ENCODE measurements around the gene N4BP2L2. TPM values are rescaled to one million over a fixed set of nuclear protein-coding genes. Genes with fewer than 3 reads are reported as not detected.

N4BP2L2 gene
- total RNA-seq, 1 experiment from 2014 or later: 96.8 TPM

DNA sequence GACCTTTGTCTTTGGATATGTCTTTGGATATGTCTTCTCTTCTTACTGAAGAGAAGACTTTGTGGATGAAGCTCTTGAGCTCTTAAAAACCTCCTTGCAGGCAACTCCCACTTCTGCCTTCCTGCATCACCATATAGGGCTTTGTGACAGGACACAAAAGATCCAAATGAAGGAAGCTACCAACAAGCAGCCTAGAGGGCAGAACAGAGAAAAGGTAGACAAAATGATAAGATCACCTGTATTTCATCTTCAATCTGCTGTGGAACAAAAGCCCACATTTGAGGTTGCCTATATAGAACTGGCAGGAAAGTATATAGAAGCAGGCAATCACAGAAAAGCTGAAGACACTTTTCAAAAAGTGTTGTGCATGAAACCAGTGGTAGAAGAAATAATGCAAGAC lies 153.2 kb downstream of the N4BP2L2 start:
- H3K9me3 ChIP-seq (ENCODE audit: low read depth, low read length, poor library complexity, severe bottlenecking): no peaks in the 10 kb centered on the region
- intact Hi-C loops (cut with micrococcal nuclease; ENCODE audit: unreplicated experiment): no loop called here
- peaks cover 22% of the 10 kb centered on the region for H3K36me3 ChIP-seq (ENCODE audit: insufficient read depth, low read length, poor library complexity, severe bottlenecking)
- no peaks in the 10 kb centered on the region for H3K4me1 ChIP-seq (ENCODE audit: insufficient read depth, low read length, poor library complexity, severe bottlenecking)
- no peak overlapping the region for H3K4me3 ChIP-seq (ENCODE audit: low read depth, low read length, poor library complexity, severe bottlenecking)
- H3K27me3 ChIP-seq (replicated peaks; ENCODE audit: insufficient read depth, low read depth, low read length, poor library complexity): no peaks in the 10 kb centered on the region
- POLR2A ChIA-PET (ENCODE audit: low non-redundant PET): no interaction called here
- no peak overlapping the region for H3K27ac ChIP-seq (ENCODE audit: low read depth, low read length, poor library complexity, severe bottlenecking)
- TF ChIP-seq, protein P1, sequence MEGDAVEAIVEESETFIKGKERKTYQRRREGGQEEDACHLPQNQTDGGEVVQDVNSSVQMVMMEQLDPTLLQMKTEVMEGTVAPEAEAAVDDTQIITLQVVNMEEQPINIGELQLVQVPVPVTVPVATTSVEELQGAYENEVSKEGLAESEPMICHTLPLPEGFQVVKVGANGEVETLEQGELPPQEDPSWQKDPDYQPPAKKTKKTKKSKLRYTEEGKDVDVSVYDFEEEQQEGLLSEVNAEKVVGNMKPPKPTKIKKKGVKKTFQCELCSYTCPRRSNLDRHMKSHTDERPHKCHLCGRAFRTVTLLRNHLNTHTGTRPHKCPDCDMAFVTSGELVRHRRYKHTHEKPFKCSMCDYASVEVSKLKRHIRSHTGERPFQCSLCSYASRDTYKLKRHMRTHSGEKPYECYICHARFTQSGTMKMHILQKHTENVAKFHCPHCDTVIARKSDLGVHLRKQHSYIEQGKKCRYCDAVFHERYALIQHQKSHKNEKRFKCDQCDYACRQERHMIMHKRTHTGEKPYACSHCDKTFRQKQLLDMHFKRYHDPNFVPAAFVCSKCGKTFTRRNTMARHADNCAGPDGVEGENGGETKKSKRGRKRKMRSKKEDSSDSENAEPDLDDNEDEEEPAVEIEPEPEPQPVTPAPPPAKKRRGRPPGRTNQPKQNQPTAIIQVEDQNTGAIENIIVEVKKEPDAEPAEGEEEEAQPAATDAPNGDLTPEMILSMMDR (conservative IDR thresholded peaks at IDR 0.05; ENCODE audit: low read depth, low read length): no peak
- TF ChIP-seq EZH2 (IDR thresholded peaks at IDR 0.05; ENCODE audit: borderline replicate concordance, low read depth, low read length, poor library complexity, severe bottlenecking): no peak
- DNase-seq (ENCODE audit: low spot score): no peak
- BruUV-seq (replicated peaks): no TSS peak
- CTCF ChIA-PET: no interaction called here

GRCh38 chr13:32384702-32385101 lies 153.9 kb downstream of the N4BP2L2 start:
- Histone ChIP-seq H3K27me3 (replicated peaks; ENCODE audit: insufficient read depth, low read depth, low read length, poor library complexity) (no peaks in the 10 kb centered on the region), H3K27ac (ENCODE audit: low read depth, low read length, poor library complexity, severe bottlenecking) (no peak overlapping the region), H3K36me3 (ENCODE audit: insufficient read depth, low read length, poor library complexity, severe bottlenecking) (peaks cover 22% of the 10 kb centered on the region), H3K9me3 (ENCODE audit: low read depth, low read length, poor library complexity, severe bottlenecking) (no peaks in the 10 kb centered on the region), H3K4me1 (ENCODE audit: insufficient read depth, low read length, poor library complexity, severe bottlenecking) (no peaks in the 10 kb centered on the region), H3K4me3 (ENCODE audit: low read depth, low read length, poor library complexity, severe bottlenecking) (no peak overlapping the region)
- DNase-seq (ENCODE audit: low spot score): no peak
- no TSS peak for BruUV-seq (replicated peaks)
- CTCF ChIA-PET: no interaction called here
- POLR2A ChIA-PET (ENCODE audit: low non-redundant PET): no interaction called here
- intact Hi-C loops (cut with micrococcal nuclease; ENCODE audit: unreplicated experiment): no loop called here
- TF ChIP-seq, protein P1 (conservative IDR thresholded peaks at IDR 0.05; ENCODE audit: low read depth, low read length): no peak
- no peak for TF ChIP-seq EZH2 (IDR thresholded peaks at IDR 0.05; ENCODE audit: borderline replicate concordance, low read depth, low read length, poor library complexity, severe bottlenecking)

GRCh38 chr13:32383836-32384618 lies 154.6 kb downstream of the N4BP2L2 start:
- POLR2A ChIA-PET (ENCODE audit: low non-redundant PET): no interaction called here
- intact Hi-C loops (cut with micrococcal nuclease; ENCODE audit: unreplicated experiment): no loop called here

More at GRCh38 chr13:32383836-32384618, 154.6 kb downstream of the N4BP2L2 start:
- H3K4me3 ChIP-seq (ENCODE audit: low read depth, low read length, poor library complexity, severe bottlenecking): no peak overlapping the region
- no peak overlapping the region for H3K27ac ChIP-seq (ENCODE audit: low read depth, low read length, poor library complexity, severe bottlenecking)
- H3K27me3 ChIP-seq (replicated peaks; ENCODE audit: insufficient read depth, low read depth, low read length, poor library complexity): no peaks in the 10 kb centered on the region
- DNase-seq (ENCODE audit: low spot score): no peak
- no TSS peak for BruUV-seq (replicated peaks)
- peaks cover 28% of the 10 kb centered on the region for H3K36me3 ChIP-seq (ENCODE audit: insufficient read depth, low read length, poor library complexity, severe bottlenecking)
- no peaks in the 10 kb centered on the region for H3K9me3 ChIP-seq (ENCODE audit: low read depth, low read length, poor library complexity, severe bottlenecking)
- no peaks in the 10 kb centered on the region for H3K4me1 ChIP-seq (ENCODE audit: insufficient read depth, low read length, poor library complexity, severe bottlenecking)
- CTCF ChIA-PET: no interaction called here
- TF ChIP-seq EZH2 (IDR thresholded peaks at IDR 0.05; ENCODE audit: borderline replicate concordance, low read depth, low read length, poor library complexity, severe bottlenecking): no peak
- TF ChIP-seq, protein P1 (conservative IDR thresholded peaks at IDR 0.05; ENCODE audit: low read depth, low read length): no peak

Other genes starting within 250 kb of the N4BP2L2 start
- gene ZAR1L, start 223.4 kb downstream of the N4BP2L2 start, total RNA-seq (2021): not detected in 2 replicates
- gene BRCA2, start 223.3 kb downstream of the N4BP2L2 start, total RNA-seq (2021): 35.9 and 47.2 TPM in 2 replicates
- gene N4BP2L1, start 110.7 kb downstream of the N4BP2L2 start, total RNA-seq (2021): 0.49 and 2.1 TPM in 2 replicates
- 94.7 and 95.5 TPM in 2 replicates for gene PDS5B, start 47.7 kb upstream of the N4BP2L2 start, total RNA-seq (2021)

Data from A673 (cell line).